Measurements from ENCODE around the gene TCF7L1.
"Not testable (repeated sequence)": the region's sequence is repeated elsewhere in the genome, so short reads cannot be mapped to it uniquely, and the experiment has no call there.

The TCF7L1 gene

GRCh38 chr2:85326406-85327159 lies 193.4 kb downstream of the TCF7L1 start:
- no peak for DNase-seq (ENCODE audit: low spot score)

GRCh38 chr2:85327160-85327821 lies 194.1 kb downstream of the TCF7L1 start:
- peak; percentile 31 for DNase-seq (ENCODE audit: low spot score)

- peak; percentile 90 for DNase-seq (ENCODE audit: low spot score)
Observed at GRCh38 chr2:85327822-85328617, 194.8 kb downstream of the TCF7L1 start, which contains the start of gene TGOLN2. Gene TGOLN2, minus strand, starts transcription at chr2:85327989. Its CDS starts 27 bp downstream, at chr2:85327962.

- DNase-seq (ENCODE audit: low spot score): no peak
Observed at GRCh38 chr2:85329181-85329651, 196.0 kb downstream of the TCF7L1 start.

- not testable (repeated sequence) for DNase-seq (ENCODE audit: low spot score)
Observed at GRCh38 chr2:85329701-85330100, 196.5 kb downstream of the TCF7L1 start.

- DNase-seq (ENCODE audit: low spot score): no peak
Observed at GRCh38 chr2:85330839-85331636, 197.8 kb downstream of the TCF7L1 start.

- DNase-seq (ENCODE audit: low spot score): not testable (repeated sequence)
Observed at GRCh38 chr2:85333877-85334276, 200.7 kb downstream of the TCF7L1 start.

- DNase-seq (ENCODE audit: low spot score): no peak
Observed at GRCh38 chr2:85334928-85335327, 201.7 kb downstream of the TCF7L1 start.

GRCh38 chr2:85340034-85340892 lies 207.1 kb downstream of the TCF7L1 start:
- DNase-seq (ENCODE audit: low spot score): no peak

- DNase-seq (ENCODE audit: low spot score): no peak
Observed at GRCh38 chr2:85341269-85342029, 208.3 kb downstream of the TCF7L1 start.

GRCh38 chr2:85342156-85342555 lies 209.0 kb downstream of the TCF7L1 start:
- no peak for DNase-seq (ENCODE audit: low spot score)

- DNase-seq (ENCODE audit: low spot score): not testable (repeated sequence)
Observed at GRCh38 chr2:85343207-85343895, 210.2 kb downstream of the TCF7L1 start.

- no peak for DNase-seq (ENCODE audit: low spot score)
Observed at GRCh38 chr2:85344356-85344954, 211.3 kb downstream of the TCF7L1 start.

- DNase-seq (ENCODE audit: low spot score): no peak
Observed at GRCh38 chr2:85347599-85347998, 214.4 kb downstream of the TCF7L1 start.

GRCh38 chr2:85353876-85354285 lies 220.7 kb downstream of the TCF7L1 start:
- peak; percentile 46 for DNase-seq (ENCODE audit: low spot score)

GRCh38 chr2:85354286-85355072 lies 221.3 kb downstream of the TCF7L1 start, which contains the start of the genes ELMOD3 and RETSAT:
Gene ELMOD3, plus strand, starts transcription at chr2:85354769. Its CDS starts 2,430 bp downstream, at chr2:85357199.
Gene RETSAT, minus strand, starts transcription at chr2:85354528. Its CDS starts 21 bp downstream, at chr2:85354507.
- peak; percentile 91 for DNase-seq (ENCODE audit: low spot score)

- DNase-seq (ENCODE audit: low spot score): no peak
Observed at GRCh38 chr2:85355073-85355410, 221.8 kb downstream of the TCF7L1 start.

- DNase-seq (ENCODE audit: low spot score): no peak
Observed at GRCh38 chr2:85355521-85355920, 222.3 kb downstream of the TCF7L1 start.
